ENCODE data around the gene TMEM239.

DNA sequence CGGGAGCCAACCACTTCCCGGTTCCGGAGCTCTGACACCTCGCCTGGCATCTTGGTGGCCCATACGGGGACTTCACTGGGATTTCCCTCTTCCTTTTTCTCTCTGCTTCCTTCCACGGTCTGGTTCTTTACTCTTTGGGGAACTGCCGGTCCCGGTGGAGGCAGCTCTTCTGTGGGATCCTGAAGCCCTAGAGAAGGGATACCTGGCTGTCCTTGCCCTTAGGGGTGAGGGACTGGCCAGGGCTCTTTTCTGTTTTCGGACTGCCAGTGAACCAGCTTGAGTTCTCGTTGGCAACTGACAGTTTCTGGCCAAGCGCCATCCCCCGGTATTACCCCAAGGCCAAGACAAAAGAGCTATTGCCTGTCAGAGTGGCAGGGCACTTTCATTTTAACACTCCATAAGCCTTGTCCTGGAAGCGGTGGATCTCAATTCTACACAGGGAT lies 14.9 kb upstream of the TMEM239 start:
- TF ChIP-seq, protein P1, sequence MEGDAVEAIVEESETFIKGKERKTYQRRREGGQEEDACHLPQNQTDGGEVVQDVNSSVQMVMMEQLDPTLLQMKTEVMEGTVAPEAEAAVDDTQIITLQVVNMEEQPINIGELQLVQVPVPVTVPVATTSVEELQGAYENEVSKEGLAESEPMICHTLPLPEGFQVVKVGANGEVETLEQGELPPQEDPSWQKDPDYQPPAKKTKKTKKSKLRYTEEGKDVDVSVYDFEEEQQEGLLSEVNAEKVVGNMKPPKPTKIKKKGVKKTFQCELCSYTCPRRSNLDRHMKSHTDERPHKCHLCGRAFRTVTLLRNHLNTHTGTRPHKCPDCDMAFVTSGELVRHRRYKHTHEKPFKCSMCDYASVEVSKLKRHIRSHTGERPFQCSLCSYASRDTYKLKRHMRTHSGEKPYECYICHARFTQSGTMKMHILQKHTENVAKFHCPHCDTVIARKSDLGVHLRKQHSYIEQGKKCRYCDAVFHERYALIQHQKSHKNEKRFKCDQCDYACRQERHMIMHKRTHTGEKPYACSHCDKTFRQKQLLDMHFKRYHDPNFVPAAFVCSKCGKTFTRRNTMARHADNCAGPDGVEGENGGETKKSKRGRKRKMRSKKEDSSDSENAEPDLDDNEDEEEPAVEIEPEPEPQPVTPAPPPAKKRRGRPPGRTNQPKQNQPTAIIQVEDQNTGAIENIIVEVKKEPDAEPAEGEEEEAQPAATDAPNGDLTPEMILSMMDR (IDR thresholded peaks at IDR 0.05), result no peak
- no peak for TF ChIP-seq POLR2A (IDR thresholded peaks at IDR 0.05)

Measured in stomach (tissue), 4 donors.